Medulla oblongata (tissue), 1 donor: ENCODE data around the gene BLID.

ENCODE experiments used
- DNase-seq: peaks from one replicate; pipeline ENCODE4 v3.0.0-alpha.2; 2015; ENCODE audit errors: extremely low spot score

The BLID gene

DNA sequence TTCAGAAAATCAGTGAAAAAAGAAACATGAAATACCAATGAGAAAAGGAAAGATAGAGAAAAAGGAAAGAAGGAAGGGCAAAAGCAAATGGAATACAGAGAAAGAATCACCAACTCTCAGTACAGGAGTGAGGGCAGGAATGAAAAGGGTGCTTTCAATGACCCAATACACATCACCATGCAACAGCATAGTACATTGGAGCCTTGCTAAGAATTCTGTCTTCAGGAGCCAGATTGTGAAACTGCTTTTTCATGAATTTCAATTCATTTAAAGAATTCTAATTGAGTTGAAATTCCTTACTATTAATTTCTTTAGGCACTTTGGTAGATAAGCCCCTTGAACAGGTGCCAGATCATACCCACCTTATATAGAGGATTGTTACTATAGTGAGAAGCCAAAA is 34.9 kb downstream of the BLID start:
- no peak for DNase-seq

DNA sequence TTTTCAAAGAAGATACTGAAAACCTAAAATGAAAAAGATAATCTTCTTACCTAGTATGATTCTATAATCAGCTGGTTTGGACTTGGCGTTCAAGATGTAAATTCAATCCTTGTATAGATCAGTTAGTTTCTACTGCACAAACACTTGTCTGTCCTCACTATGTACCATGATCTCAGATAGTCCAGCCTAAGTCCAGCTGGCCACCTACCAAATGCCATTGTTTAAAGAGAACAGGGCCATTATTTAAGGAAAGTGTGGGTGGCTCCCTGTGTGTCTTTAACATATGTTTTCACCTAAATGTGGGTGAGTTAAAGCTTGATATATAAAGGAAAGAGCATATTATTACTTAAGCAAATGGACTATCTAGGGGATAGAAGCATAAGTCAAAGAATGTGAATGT is 38.6 kb downstream of the BLID start:
- peak; percentile 72 for DNase-seq

DNA sequence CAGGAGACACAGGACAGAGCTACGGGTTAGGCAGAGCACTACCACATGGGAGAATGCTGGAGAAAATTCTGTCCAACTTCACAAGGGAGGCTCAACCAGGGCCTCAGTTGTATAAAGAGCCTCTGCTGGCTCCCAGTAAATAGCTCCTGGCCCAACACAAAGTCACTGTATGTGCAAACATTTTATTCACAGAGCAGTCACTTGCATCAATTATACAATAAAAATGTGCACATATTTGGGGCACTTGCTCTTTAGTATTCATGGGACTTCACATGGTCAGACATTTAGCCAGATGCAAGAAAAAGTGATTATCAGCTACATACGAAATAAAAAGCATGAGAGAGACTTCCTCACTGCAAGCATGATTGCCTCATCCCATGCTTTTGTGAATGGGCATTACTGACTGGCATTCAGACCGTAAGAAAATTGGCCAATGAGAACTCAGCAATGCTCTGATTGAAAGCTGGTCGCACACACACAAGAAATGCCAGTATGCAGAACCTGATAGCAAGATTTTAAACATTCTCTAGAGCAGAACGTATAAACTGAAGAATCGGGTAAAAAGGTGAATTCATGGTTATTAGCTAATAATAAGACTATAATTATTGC is 39.4 kb downstream of the BLID start:
- peak; percentile 70 for DNase-seq

DNA sequence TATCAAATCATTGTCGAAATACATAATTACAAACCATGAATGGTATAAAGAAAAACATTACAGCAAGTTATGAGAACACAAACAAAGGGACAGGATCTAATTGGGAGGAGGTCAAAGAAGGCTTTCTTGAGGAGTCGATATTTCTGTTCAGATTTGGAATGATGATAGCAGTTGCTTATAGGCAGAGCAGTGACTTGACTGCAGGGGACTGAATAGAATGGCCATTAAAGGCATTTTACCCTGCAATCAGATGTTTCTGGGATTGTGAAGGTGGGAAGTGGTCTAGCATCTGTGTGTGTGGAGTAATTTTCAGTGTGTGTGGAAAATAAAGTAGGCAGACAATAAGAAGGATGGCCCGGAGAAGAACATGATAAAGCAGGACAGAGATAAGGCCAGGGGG is 41.0 kb downstream of the BLID start:
- DNase-seq = no peak

DNA sequence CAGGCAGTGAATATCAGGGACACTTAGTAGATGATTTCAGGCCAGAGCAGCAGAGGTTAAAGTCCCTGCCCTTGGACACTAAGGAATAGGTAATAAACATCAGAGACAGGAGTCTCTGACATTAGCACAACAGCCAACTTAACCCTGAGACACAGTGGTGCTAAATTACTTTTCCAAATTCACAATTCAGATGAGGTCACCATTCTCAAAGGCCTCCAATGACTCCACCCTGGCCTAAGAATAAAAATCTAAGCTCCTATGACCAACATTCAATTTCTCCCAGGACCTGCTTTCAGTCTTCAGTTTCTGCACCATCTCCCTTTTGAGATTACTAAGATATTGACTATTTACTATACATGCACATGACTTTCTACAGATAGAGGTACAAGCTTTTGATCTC is 42.0 kb downstream of the BLID start:
- no peak for DNase-seq

DNA sequence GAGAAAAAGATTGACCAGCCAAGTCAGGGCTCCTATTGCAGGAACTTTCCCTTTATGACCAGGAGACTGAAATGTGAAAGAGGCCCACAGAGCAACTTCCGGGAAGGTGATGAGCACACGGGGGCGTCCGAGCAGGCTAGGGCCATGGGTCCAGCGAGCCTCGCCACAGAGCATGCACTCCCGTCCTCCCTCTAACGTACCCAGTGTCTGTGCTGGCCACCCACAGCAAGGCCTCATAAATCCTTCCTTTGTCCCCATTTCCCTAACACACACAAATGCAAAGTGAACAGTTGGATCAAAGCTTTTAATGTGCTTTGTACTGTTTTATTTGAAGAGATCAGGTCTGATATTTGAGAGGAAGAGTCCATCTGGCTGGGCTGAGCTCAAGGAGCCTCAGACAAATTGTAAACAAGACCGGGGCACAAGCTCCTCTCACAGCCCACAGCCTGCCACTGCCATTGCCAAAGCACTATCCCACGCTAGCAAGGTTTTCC is 44.3 kb downstream of the BLID start:
- peak; percentile 72 for DNase-seq

DNA sequence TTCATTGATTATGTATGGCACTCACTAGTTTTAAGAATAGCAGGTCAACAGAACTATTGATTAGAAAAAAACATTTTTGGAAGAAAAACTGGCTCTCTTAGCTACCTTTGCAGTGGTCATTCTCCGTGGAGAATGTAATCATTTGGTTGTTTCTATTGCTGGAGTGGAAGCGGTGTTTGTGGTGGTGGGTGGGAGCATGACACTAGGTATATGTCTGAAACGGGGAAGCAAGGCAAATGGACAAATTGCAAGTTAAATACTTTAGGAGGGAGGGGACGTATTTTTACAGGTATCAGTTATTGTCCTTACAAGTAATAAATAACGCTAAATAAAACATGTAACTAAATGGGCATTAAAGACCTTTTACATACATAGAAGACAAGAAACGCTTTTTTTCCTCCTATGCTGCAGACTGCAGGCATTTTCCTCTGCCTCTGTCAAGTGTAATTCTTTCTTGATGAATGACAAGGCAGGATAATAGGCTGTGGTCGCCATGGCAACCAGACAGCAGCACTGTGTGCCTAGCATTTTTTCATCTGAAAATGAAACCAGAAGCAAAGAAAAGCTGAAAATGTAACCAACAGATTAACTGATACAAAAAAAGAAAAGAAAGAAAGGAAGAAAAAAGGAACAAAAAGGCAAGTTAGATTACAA is 46.2 kb downstream of the BLID start:
- peak; percentile 88 for DNase-seq

DNA sequence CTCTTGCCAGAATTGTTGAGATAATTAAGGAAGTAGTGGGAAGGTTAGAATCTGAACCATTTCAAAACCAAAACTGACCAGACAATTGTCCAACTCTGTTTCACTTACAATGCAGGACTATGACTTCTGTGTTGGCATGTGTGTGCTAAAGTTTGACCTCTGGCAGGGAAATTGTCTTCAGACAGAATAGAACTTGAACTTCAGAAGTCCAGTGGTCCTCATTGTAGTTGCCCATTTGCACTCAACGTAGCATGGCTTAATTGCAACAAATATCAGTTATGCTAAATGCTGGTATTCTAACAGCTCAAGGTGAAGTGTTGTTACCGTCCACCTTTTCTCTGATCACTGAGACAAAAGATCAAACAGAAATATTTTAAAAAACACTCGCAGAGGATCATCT is 47.2 kb downstream of the BLID start:
- DNase-seq = no peak

DNA sequence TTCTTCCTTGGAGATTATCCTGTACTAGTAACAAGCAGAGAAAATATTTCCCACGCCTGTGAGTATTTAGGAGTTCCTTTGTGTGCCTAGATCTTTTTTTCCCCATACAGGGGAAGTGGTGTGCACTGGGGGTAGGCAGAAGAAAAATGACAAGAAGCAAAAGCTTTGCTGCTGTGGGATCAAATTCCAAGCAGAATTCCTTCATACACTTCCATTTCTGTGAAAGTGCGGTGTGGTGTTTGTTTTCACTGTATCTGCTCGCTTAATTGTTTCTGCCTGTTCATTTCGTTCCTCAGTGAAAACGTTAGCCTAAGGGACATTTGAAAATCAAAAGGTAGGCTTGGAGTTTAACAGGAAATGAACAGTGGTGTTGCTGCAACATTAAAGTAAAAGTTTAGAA is 47.9 kb downstream of the BLID start:
- DNase-seq = no peak
